ENCODE results near the gene GOLGA6L10.
A peak's percentile ranks its signal among the peaks of the same experiment; 100 is the strongest.
"Not testable (repeated sequence)": the region's sequence is repeated elsewhere in the genome, so short reads cannot be mapped to it uniquely, and the experiment has no call there.

GOLGA6L10 gene

GRCh38 chr15:82336180-82336647 lies 13.1 kb downstream of the GOLGA6L10 start:
- in situ Hi-C loops (cut with MboI; ENCODE audit: low sequenced_read_pairs); H3K4me1 ChIP-seq; H3K4me3 ChIP-seq; H3K9me3 ChIP-seq; H3K27me3 ChIP-seq (ENCODE audit: low read depth); H3K36me3 ChIP-seq (replicated peaks): not testable (repeated sequence)
- DNase-seq (ENCODE audit: low spot score in 2 of 2): peak in 1 of 2 experiments; percentile 4

GRCh38 chr15:82335006-82335405 lies 14.3 kb downstream of the GOLGA6L10 start:
- H3K9me3 ChIP-seq; in situ Hi-C loops (cut with MboI; ENCODE audit: low sequenced_read_pairs); H3K27me3 ChIP-seq (ENCODE audit: low read depth); H3K4me3 ChIP-seq; H3K36me3 ChIP-seq (replicated peaks); H3K4me1 ChIP-seq: not testable (repeated sequence)
- DNase-seq (ENCODE audit: low spot score in 2 of 2): peak in 1 of 2 experiments; percentile 2

GRCh38 chr15:82334554-82334932 lies 14.7 kb downstream of the GOLGA6L10 start:
- H3K4me1 ChIP-seq; in situ Hi-C loops (cut with MboI; ENCODE audit: low sequenced_read_pairs): not testable (repeated sequence)
- peak in 1 of 2 experiments; percentile 22 for DNase-seq (ENCODE audit: low spot score in 2 of 2)

GRCh38 chr15:82333603-82334553 lies 15.4 kb downstream of the GOLGA6L10 start:
- peak in 1 of 2 experiments; percentile 5 for DNase-seq (ENCODE audit: low spot score in 2 of 2)
- H3K36me3 ChIP-seq (replicated peaks); H3K27me3 ChIP-seq (ENCODE audit: low read depth); in situ Hi-C loops (cut with MboI; ENCODE audit: low sequenced_read_pairs); H3K9me3 ChIP-seq; H3K4me1 ChIP-seq; H3K4me3 ChIP-seq: not testable (repeated sequence)

More at GRCh38 chr15:82334554-82334932, 14.7 kb downstream of the GOLGA6L10 start:
- not testable (repeated sequence) for H3K9me3 ChIP-seq; H3K4me3 ChIP-seq; H3K27me3 ChIP-seq (ENCODE audit: low read depth); H3K36me3 ChIP-seq (replicated peaks)

- peak in 1 of 2 experiments; percentile 6 for DNase-seq (ENCODE audit: low spot score in 2 of 2)
- in situ Hi-C loops (cut with MboI; ENCODE audit: low sequenced_read_pairs); H3K9me3 ChIP-seq: not testable (repeated sequence)
Observed at GRCh38 chr15:82332711-82333602, 16.3 kb downstream of the GOLGA6L10 start.

GRCh38 chr15:82331576-82332304 lies 17.5 kb downstream of the GOLGA6L10 start:
- H3K9me3 ChIP-seq; H3K27me3 ChIP-seq (ENCODE audit: low read depth); H3K4me3 ChIP-seq; H3K4me1 ChIP-seq; in situ Hi-C loops (cut with MboI; ENCODE audit: low sequenced_read_pairs); H3K36me3 ChIP-seq (replicated peaks): not testable (repeated sequence)
- peak in 1 of 2 experiments; percentile 8 for DNase-seq (ENCODE audit: low spot score in 2 of 2)

More at GRCh38 chr15:82332711-82333602, 16.3 kb downstream of the GOLGA6L10 start:
- H3K27me3 ChIP-seq (ENCODE audit: low read depth); H3K4me1 ChIP-seq; H3K4me3 ChIP-seq; H3K36me3 ChIP-seq (replicated peaks): not testable (repeated sequence)

- DNase-seq (ENCODE audit: low spot score in 2 of 2): peak in 1 of 2 experiments; percentile 2
- H3K4me3 ChIP-seq; H3K9me3 ChIP-seq; H3K4me1 ChIP-seq; in situ Hi-C loops (cut with MboI; ENCODE audit: low sequenced_read_pairs); H3K27me3 ChIP-seq (ENCODE audit: low read depth); H3K36me3 ChIP-seq (replicated peaks): not testable (repeated sequence)
Observed at GRCh38 chr15:82330921-82331320, 18.4 kb downstream of the GOLGA6L10 start.

GRCh38 chr15:82329039-82329438 lies 20.2 kb downstream of the GOLGA6L10 start:
- H3K9me3 ChIP-seq; in situ Hi-C loops (cut with MboI; ENCODE audit: low sequenced_read_pairs); H3K4me1 ChIP-seq; H3K36me3 ChIP-seq (replicated peaks); H3K27me3 ChIP-seq (ENCODE audit: low read depth); H3K4me3 ChIP-seq: not testable (repeated sequence)
- DNase-seq (ENCODE audit: low spot score in 2 of 2): peak in 1 of 2 experiments; percentile 4

GRCh38 chr15:82327372-82327771 lies 21.9 kb downstream of the GOLGA6L10 start:
- H3K9me3 ChIP-seq; H3K4me3 ChIP-seq; H3K4me1 ChIP-seq; in situ Hi-C loops (cut with MboI; ENCODE audit: low sequenced_read_pairs); H3K27me3 ChIP-seq (ENCODE audit: low read depth); H3K36me3 ChIP-seq (replicated peaks): not testable (repeated sequence)
- DNase-seq (ENCODE audit: low spot score in 2 of 2): peak in 1 of 2 experiments; percentile 3

GRCh38 chr15:82326896-82327295 lies 22.4 kb downstream of the GOLGA6L10 start:
- peak in 1 of 2 experiments; percentile 6 for DNase-seq (ENCODE audit: low spot score in 2 of 2)
- in situ Hi-C loops (cut with MboI; ENCODE audit: low sequenced_read_pairs); H3K4me1 ChIP-seq; H3K36me3 ChIP-seq (replicated peaks); H3K4me3 ChIP-seq; H3K9me3 ChIP-seq; H3K27me3 ChIP-seq (ENCODE audit: low read depth): not testable (repeated sequence)

- in situ Hi-C loops (cut with MboI; ENCODE audit: low sequenced_read_pairs); H3K27me3 ChIP-seq (ENCODE audit: low read depth); H3K36me3 ChIP-seq (replicated peaks); H3K9me3 ChIP-seq; H3K4me3 ChIP-seq; H3K4me1 ChIP-seq: not testable (repeated sequence)
- DNase-seq (ENCODE audit: low spot score in 2 of 2): peak in 1 of 2 experiments; percentile 7
Observed at GRCh38 chr15:82325646-82326045, 23.6 kb downstream of the GOLGA6L10 start.

- H3K9me3 ChIP-seq; H3K36me3 ChIP-seq (replicated peaks); H3K4me1 ChIP-seq; H3K27me3 ChIP-seq (ENCODE audit: low read depth); H3K4me3 ChIP-seq; in situ Hi-C loops (cut with MboI; ENCODE audit: low sequenced_read_pairs): not testable (repeated sequence)
- peak in 1 of 2 experiments; percentile 7 for DNase-seq (ENCODE audit: low spot score in 2 of 2)
Observed at GRCh38 chr15:82324831-82325230, 24.4 kb downstream of the GOLGA6L10 start.

- H3K36me3 ChIP-seq (replicated peaks); H3K4me3 ChIP-seq; H3K27me3 ChIP-seq (ENCODE audit: low read depth); H3K9me3 ChIP-seq; H3K4me1 ChIP-seq; in situ Hi-C loops (cut with MboI; ENCODE audit: low sequenced_read_pairs); DNase-seq (ENCODE audit: low spot score in 2 of 2): not testable (repeated sequence)
Observed at GRCh38 chr15:82322488-82322887, 26.8 kb downstream of the GOLGA6L10 start.

All from HAP-1 (cell line).